HEK293 (cell line): ENCODE data around the gene STRBP.

ENCODE experiments used
- CTCF ChIA-PET: fragments of 350-600 bp; formaldehyde crosslinking; extraction: SDS; loops from one replicate; lab custom pipeline; 2021; ENCODE audit warnings: antibody characterized with exemption; lab: Yijun Ruan, JAX
- POLR2A ChIA-PET: fragments of 300-600 bp; formaldehyde crosslinking; extraction: SDS; loops from one replicate; lab custom pipeline; 2020; ENCODE audit warnings: antibody characterized with exemption, inconsistent platforms; lab: Yijun Ruan, JAX
- H3K27ac ChIP-seq: fragments of 200-500 bp; sonication (Bioruptor generic); 2 replicates; pipeline ENCODE4 v1.5.1; 2014; ENCODE audit warnings: low read depth, low read length, control low read depth, inconsistent platforms; ENCODE audit errors: extremely low read depth
- H3K36me3 ChIP-seq, 2 experiments: fragments of 200-500 bp in 1 of 2; sonication (Bioruptor generic) in 1 of 2; 1 replicate in 1 of 2; 2 replicates in 1 of 2; pipeline ENCODE4 v1.5.1; 2014 to 2017; ENCODE audit warnings: inconsistent platforms in 2 of 2, low read length in 2 of 2; ENCODE audit not compliant: control insufficient read depth in 2 of 2, insufficient read depth in 1 of 2
- H3K4me1 ChIP-seq: fragments of 200-500 bp; sonication (Bioruptor generic); 2 replicates; pipeline ENCODE4 v1.5.1; 2014; ENCODE audit warnings: mild to moderate bottlenecking, low read length, inconsistent platforms; ENCODE audit not compliant: control insufficient read depth, insufficient read depth
- H3K4me3 ChIP-seq: 2 replicates; pipeline ENCODE4 v1.5.1; 2011; ENCODE audit warnings: low read depth, mild to moderate bottlenecking, control low read depth, low read length, moderate library complexity
- H3K9me3 ChIP-seq: fragments of 200-500 bp; sonication (Bioruptor generic); 2 replicates; pipeline ENCODE4 v1.5.1; 2014; ENCODE audit warnings: low read depth, low read length, inconsistent platforms; ENCODE audit not compliant: control insufficient read depth, insufficient read depth
- GFI1B ChIP-seq: fragments of 450-650 bp; formaldehyde crosslinking; IDR thresholded peaks from 2 replicates; pipeline ENCODE4 v1.5.1; 2016; ENCODE audit warnings: missing biosample characterization, missing genetic modification characterization
- GLIS1 ChIP-seq: fragments of 450-650 bp; formaldehyde crosslinking; IDR thresholded peaks from 2 replicates; pipeline ENCODE4 v1.5.1; 2016; ENCODE audit warnings: missing biosample characterization, missing genetic modification characterization
- KLF1 ChIP-seq: fragments of 450-650 bp; formaldehyde crosslinking; IDR thresholded peaks from 2 replicates; pipeline ENCODE4 v1.5.1; 2016; ENCODE audit warnings: missing biosample characterization, missing genetic modification characterization
- ZBTB17 ChIP-seq: fragments of 450-650 bp; formaldehyde crosslinking; IDR thresholded peaks from 2 replicates; pipeline ENCODE4 v1.5.1; 2016; ENCODE audit warnings: missing biosample characterization, missing genetic modification characterization
- ZBTB21 ChIP-seq: fragments of 450-650 bp; formaldehyde crosslinking; IDR thresholded peaks from 2 replicates; pipeline ENCODE4 v1.5.1; 2017; ENCODE audit warnings: missing biosample characterization, missing genetic modification characterization
- ZBTB48 ChIP-seq: fragments of 450-650 bp; formaldehyde crosslinking; IDR thresholded peaks from 2 replicates; pipeline ENCODE4 v1.5.1; 2016; ENCODE audit warnings: missing biosample characterization, missing genetic modification characterization
- ZBTB8A ChIP-seq: fragments of 450-650 bp; formaldehyde crosslinking; IDR thresholded peaks from 2 replicates; pipeline ENCODE4 v1.5.1; 2016; ENCODE audit warnings: missing biosample characterization, missing genetic modification characterization
- ZNF138 ChIP-seq: fragments of 450-650 bp; formaldehyde crosslinking; IDR thresholded peaks from 2 replicates; pipeline ENCODE4 v1.5.1; 2016; ENCODE audit warnings: missing biosample characterization, missing genetic modification characterization, borderline replicate concordance
- ZNF140 ChIP-seq: fragments of 450-650 bp; formaldehyde crosslinking; IDR thresholded peaks from 2 replicates; pipeline ENCODE4 v1.5.1; 2016; ENCODE audit warnings: missing biosample characterization, missing genetic modification characterization
- ZNF302 ChIP-seq: fragments of 450-650 bp; formaldehyde crosslinking; IDR thresholded peaks from 2 replicates; pipeline ENCODE4 v1.5.1; 2016; ENCODE audit warnings: missing biosample characterization, missing genetic modification characterization, low read depth
- ZNF341 ChIP-seq: fragments of 450-650 bp; formaldehyde crosslinking; IDR thresholded peaks from 2 replicates; pipeline ENCODE4; 2016; ENCODE audit warnings: low read depth, missing biosample characterization, missing genetic modification characterization
- ZNF514 ChIP-seq: fragments of 450-650 bp; formaldehyde crosslinking; IDR thresholded peaks from 2 replicates; pipeline ENCODE4 v1.5.1; 2016; ENCODE audit warnings: missing biosample characterization, missing genetic modification characterization
- ZNF626 ChIP-seq: fragments of 450-650 bp; sonication (Bioruptor Pico); formaldehyde crosslinking; IDR thresholded peaks from 2 replicates; pipeline ENCODE4 v1.5.1; 2018; ENCODE audit warnings: missing biosample characterization, missing genetic modification characterization, inconsistent platforms
- ZNF768 ChIP-seq: fragments of 450-650 bp; formaldehyde crosslinking; IDR thresholded peaks from 2 replicates; pipeline ENCODE4 v1.5.1; 2018; ENCODE audit warnings: missing biosample characterization, mild to moderate bottlenecking, missing genetic modification characterization
- ZNF785 ChIP-seq: fragments of 450-650 bp; formaldehyde crosslinking; IDR thresholded peaks from 2 replicates; pipeline ENCODE4 v1.5.1; 2016; ENCODE audit warnings: missing biosample characterization, missing genetic modification characterization
- ZNF843 ChIP-seq: fragments of 450-650 bp; formaldehyde crosslinking; IDR thresholded peaks from 2 replicates; pipeline ENCODE4 v1.5.1; 2016; ENCODE audit warnings: missing biosample characterization, missing genetic modification characterization
- TF ChIP-seq, protein P1 (sequence below): fragments of 450-650 bp; formaldehyde crosslinking; IDR thresholded peaks from 2 replicates; pipeline ENCODE4; 2016; ENCODE audit warnings: missing biosample characterization, missing genetic modification characterization
- TF ChIP-seq, protein P2 (sequence below): fragments of 450-650 bp; formaldehyde crosslinking; IDR thresholded peaks from 2 replicates; pipeline ENCODE4 v1.5.1; 2016; ENCODE audit warnings: missing biosample characterization, missing genetic modification characterization, borderline replicate concordance
- TF ChIP-seq, protein P3 (sequence below): fragments of 450-650 bp; formaldehyde crosslinking; IDR thresholded peaks from 2 replicates; pipeline ENCODE4 v1.5.1; 2017; ENCODE audit warnings: missing biosample characterization, missing genetic modification characterization
- TF ChIP-seq, protein P4 (sequence below): fragments of 450-650 bp; formaldehyde crosslinking; IDR thresholded peaks from 2 replicates; pipeline ENCODE4 v1.5.1; 2016; ENCODE audit warnings: missing biosample characterization, missing genetic modification characterization

STRBP gene

DNA sequence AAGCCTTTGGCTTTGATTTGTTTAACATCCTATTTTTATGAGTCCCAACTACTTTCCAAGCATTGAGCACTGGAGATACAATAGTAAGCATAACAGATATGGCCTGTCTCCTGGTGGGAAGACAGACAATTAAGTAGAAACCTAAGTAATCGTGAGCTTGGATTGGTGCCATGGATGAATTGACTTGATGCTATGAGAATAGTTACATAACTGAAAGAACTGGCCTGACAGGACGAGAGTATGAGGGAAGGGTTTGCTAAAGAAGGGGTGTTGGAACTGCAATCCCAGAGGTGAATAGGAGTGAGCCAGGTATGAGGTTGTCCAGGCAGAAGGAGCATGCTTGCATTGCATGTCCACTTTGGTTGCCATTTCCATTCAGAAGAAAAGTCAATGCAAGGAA is 182.5 kb downstream of the STRBP start:
- no peak overlapping the region for H3K4me3 ChIP-seq
- ChIA-PET CTCF (interaction anchor here (0.7 to 2.0 kb wide), 3 partner anchors 9 to 264 kb away, joined by 4 to 14 read pairs (median 8); no protein-coding TSS in a partner anchor), POLR2A (no interaction called here)
- H3K9me3 ChIP-seq = no peaks in the 10 kb centered on the region
- no peaks in the 10 kb centered on the region for H3K4me1 ChIP-seq
- no peak for TF ChIP-seq ZNF341
- no peak for TF ChIP-seq GLIS1 (tag by site-specific recombination)
- no peak for TF ChIP-seq ZNF514 (tag by site-specific recombination)
- no peak for TF ChIP-seq ZNF138 (tag by site-specific recombination)
- TF ChIP-seq KLF1 (tag by site-specific recombination) = no peak
- no peak for TF ChIP-seq ZNF768 (tag by site-specific recombination)
- TF ChIP-seq, protein P1, sequence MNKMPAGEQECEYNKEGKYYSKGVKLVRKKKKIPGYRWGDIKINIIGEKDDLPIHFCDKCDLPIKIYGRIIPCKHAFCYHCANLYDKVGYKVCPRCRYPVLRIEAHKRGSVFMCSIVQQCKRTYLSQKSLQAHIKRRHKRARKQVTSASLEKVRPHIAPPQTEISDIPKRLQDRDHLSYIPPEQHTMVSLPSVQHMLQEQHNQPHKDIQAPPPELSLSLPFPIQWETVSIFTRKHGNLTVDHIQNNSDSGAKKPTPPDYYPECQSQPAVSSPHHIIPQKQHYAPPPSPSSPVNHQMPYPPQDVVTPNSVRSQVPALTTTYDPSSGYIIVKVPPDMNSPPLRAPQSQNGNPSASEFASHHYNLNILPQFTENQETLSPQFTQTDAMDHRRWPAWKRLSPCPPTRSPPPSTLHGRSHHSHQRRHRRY (tag by site-specific recombination) = no peak
- H3K36me3 ChIP-seq = peaks cover 9 to 78% of the 10 kb centered on the region in 2 experiments
- no peak overlapping the region for H3K27ac ChIP-seq

DNA sequence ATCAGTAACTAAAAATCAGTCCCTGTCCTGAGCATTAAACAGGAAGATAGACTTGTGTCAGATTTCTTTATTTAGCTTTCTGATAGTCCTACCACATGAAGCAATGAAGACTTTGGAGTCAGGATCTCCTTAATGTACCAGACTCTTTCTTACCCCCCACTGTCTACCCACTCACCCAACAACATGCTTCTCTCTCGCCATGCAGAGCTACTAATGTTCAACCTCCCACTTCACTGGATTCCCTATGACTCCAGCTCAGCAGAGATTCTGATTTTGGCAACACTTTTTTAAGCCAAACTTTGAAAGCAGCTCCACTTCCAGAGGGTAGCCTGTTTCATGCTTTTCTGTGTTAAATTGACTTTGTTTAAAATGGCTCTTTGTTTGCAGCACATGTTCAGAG is 184.1 kb downstream of the STRBP start:
- H3K4me3 ChIP-seq = no peak overlapping the region
- CTCF ChIA-PET = interaction anchor here (0.9 to 2.0 kb wide), 3 partner anchors 266 to 302 kb away, joined by 3 to 14 read pairs (median 3); no protein-coding TSS in a partner anchor
- POLR2A ChIA-PET = no interaction called here
- no peaks in the 10 kb centered on the region for H3K4me1 ChIP-seq
- TF ChIP-seq GFI1B (tag by site-specific recombination) (no peak), ZBTB48 (tag by site-specific recombination) (no peak), ZNF626 (tag by site-specific recombination) (no peak)
- TF ChIP-seq, protein P2, sequence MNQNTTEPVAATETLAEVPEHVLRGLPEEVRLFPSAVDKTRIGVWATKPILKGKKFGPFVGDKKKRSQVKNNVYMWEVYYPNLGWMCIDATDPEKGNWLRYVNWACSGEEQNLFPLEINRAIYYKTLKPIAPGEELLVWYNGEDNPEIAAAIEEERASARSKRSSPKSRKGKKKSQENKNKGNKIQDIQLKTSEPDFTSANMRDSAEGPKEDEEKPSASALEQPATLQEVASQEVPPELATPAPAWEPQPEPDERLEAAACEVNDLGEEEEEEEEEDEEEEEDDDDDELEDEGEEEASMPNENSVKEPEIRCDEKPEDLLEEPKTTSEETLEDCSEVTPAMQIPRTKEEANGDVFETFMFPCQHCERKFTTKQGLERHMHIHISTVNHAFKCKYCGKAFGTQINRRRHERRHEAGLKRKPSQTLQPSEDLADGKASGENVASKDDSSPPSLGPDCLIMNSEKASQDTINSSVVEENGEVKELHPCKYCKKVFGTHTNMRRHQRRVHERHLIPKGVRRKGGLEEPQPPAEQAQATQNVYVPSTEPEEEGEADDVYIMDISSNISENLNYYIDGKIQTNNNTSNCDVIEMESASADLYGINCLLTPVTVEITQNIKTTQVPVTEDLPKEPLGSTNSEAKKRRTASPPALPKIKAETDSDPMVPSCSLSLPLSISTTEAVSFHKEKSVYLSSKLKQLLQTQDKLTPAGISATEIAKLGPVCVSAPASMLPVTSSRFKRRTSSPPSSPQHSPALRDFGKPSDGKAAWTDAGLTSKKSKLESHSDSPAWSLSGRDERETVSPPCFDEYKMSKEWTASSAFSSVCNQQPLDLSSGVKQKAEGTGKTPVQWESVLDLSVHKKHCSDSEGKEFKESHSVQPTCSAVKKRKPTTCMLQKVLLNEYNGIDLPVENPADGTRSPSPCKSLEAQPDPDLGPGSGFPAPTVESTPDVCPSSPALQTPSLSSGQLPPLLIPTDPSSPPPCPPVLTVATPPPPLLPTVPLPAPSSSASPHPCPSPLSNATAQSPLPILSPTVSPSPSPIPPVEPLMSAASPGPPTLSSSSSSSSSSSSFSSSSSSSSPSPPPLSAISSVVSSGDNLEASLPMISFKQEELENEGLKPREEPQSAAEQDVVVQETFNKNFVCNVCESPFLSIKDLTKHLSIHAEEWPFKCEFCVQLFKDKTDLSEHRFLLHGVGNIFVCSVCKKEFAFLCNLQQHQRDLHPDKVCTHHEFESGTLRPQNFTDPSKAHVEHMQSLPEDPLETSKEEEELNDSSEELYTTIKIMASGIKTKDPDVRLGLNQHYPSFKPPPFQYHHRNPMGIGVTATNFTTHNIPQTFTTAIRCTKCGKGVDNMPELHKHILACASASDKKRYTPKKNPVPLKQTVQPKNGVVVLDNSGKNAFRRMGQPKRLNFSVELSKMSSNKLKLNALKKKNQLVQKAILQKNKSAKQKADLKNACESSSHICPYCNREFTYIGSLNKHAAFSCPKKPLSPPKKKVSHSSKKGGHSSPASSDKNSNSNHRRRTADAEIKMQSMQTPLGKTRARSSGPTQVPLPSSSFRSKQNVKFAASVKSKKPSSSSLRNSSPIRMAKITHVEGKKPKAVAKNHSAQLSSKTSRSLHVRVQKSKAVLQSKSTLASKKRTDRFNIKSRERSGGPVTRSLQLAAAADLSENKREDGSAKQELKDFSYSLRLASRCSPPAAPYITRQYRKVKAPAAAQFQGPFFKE (tag by site-specific recombination) = no peak
- TF ChIP-seq, all 188 proteins: peak for 0
- Histone ChIP-seq H3K36me3 (peaks cover 7 to 77% of the 10 kb centered on the region in 2 experiments), H3K9me3 (no peaks in the 10 kb centered on the region), H3K27ac (no peak overlapping the region)

DNA sequence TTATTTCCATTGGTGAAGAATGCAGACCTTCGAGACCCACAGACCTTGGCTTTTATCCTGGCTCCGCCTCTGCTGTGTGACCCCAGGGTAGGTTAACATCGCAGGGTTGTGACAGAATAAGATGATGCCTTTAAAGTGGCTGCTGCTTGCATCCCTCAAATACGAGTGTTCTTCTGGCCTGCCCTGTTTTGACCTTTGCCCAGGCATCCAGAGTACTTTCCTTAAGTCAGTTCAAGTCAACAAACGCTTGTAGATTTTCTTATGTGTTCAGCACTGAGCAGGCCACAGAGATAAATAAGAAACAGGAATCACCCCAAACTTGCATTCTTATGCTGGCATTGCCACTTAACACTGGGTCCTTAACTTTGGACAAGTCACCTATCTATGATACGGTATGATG is 184.7 kb downstream of the STRBP start:
- Histone ChIP-seq H3K4me3 (no peak overlapping the region), H3K27ac (no peak overlapping the region), H3K9me3 (no peaks in the 10 kb centered on the region), H3K4me1 (no peaks in the 10 kb centered on the region), H3K36me3 (peaks cover 8 to 75% of the 10 kb centered on the region in 2 experiments)
- ChIA-PET CTCF (interaction anchor here (0.7 to 4.7 kb wide), 5 partner anchors 9 to 302 kb away, joined by 3 to 83 read pairs (median 3); no protein-coding TSS in a partner anchor), POLR2A (no interaction called here)
- TF ChIP-seq, protein P3, sequence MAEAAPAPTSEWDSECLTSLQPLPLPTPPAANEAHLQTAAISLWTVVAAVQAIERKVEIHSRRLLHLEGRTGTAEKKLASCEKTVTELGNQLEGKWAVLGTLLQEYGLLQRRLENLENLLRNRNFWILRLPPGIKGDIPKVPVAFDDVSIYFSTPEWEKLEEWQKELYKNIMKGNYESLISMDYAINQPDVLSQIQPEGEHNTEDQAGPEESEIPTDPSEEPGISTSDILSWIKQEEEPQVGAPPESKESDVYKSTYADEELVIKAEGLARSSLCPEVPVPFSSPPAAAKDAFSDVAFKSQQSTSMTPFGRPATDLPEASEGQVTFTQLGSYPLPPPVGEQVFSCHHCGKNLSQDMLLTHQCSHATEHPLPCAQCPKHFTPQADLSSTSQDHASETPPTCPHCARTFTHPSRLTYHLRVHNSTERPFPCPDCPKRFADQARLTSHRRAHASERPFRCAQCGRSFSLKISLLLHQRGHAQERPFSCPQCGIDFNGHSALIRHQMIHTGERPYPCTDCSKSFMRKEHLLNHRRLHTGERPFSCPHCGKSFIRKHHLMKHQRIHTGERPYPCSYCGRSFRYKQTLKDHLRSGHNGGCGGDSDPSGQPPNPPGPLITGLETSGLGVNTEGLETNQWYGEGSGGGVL (tag by site-specific recombination) = no peak
- TF ChIP-seq ZNF140 = no peak
- no peak for TF ChIP-seq ZNF302
- no peak for TF ChIP-seq ZNF785
- no peak for TF ChIP-seq ZBTB8A (tag by site-specific recombination)
- TF ChIP-seq, protein P4, sequence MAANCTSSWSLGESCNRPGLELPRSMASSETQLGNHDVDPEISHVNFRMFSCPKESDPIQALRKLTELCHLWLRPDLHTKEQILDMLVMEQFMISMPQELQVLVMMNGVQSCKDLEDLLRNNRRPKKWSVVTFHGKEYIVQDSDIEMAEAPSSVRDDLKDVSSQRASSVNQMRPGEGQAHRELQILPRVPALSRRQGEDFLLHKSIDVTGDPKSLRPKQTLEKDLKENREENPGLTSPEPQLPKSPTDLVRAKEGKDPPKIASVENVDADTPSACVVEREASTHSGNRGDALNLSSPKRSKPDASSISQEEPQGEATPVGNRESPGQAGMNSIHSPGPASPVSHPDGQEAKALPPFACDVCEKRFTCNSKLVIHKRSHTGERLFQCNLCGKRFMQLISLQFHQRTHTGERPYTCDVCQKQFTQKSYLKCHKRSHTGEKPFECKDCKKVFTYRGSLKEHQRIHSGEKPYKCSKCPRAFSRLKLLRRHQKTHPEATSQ = no peak
- no peak for TF ChIP-seq ZBTB21 (tag by site-specific recombination)
- no peak for TF ChIP-seq ZBTB17 (tag by site-specific recombination)
- TF ChIP-seq ZNF843 (tag by site-specific recombination) = no peak
